ENCODE data around the gene U2AF1. TPM values are rescaled to one million over a fixed set of nuclear protein-coding genes. Genes with fewer than 3 reads are reported as not detected.
A peak's percentile ranks its signal among the peaks of the same experiment; 100 is the strongest.
"Not testable (repeated sequence)": the region's sequence is repeated elsewhere in the genome, so short reads cannot be mapped to it uniquely, and the experiment has no call there.

Gene U2AF1
- total RNA-seq, 1 experiment from 2014 or later: 43.4 TPM

GRCh38 chr21:43072742-43073141, 34.6 kb downstream of the U2AF1 start:
- CTCF ChIA-PET; H3K4me2 ChIP-seq (ENCODE audit: low read length); H4K20me1 ChIP-seq (ENCODE audit: low read length); H3K9ac ChIP-seq (ENCODE audit: low read length); H3K9me2 ChIP-seq (replicated peaks; ENCODE audit: low read length); H2AFZ ChIP-seq (ENCODE audit: low read length); H3K4me1 ChIP-seq (ENCODE audit: insufficient read depth, low read length); H3K27me3 ChIP-seq (ENCODE audit: low read length); H3K79me2 ChIP-seq (ENCODE audit: low read length); H3K27ac ChIP-seq (ENCODE audit: low read length); POLR2A ChIA-PET (ENCODE audit: unreplicated experiment); H3F3A ChIP-seq (ENCODE audit: low read length, unreplicated experiment); H3K9me3 ChIP-seq (ENCODE audit: low read length); ATAC-seq; H3K4me3 ChIP-seq (ENCODE audit: low read length); DNase-seq; intact Hi-C loops (cut with micrococcal nuclease); H3K36me3 ChIP-seq (ENCODE audit: low read depth, low read length): not testable (repeated sequence)
- BruUV-seq (replicated peaks): TSS peak; percentile 4

- H3K36me3 ChIP-seq (ENCODE audit: low read depth, low read length); H3K9ac ChIP-seq (ENCODE audit: low read length); H3F3A ChIP-seq (ENCODE audit: low read length, unreplicated experiment); POLR2A ChIA-PET (ENCODE audit: unreplicated experiment); DNase-seq; BruUV-seq (replicated peaks); H3K9me2 ChIP-seq (replicated peaks; ENCODE audit: low read length); H3K4me1 ChIP-seq (ENCODE audit: insufficient read depth, low read length); H3K9me3 ChIP-seq (ENCODE audit: low read length); H3K27ac ChIP-seq (ENCODE audit: low read length); H2AFZ ChIP-seq (ENCODE audit: low read length); H4K20me1 ChIP-seq (ENCODE audit: low read length); CTCF ChIA-PET; H3K27me3 ChIP-seq (ENCODE audit: low read length); intact Hi-C loops (cut with micrococcal nuclease); H3K4me3 ChIP-seq (ENCODE audit: low read length); ATAC-seq; H3K79me2 ChIP-seq (ENCODE audit: low read length); H3K4me2 ChIP-seq (ENCODE audit: low read length): not testable (repeated sequence)
These were observed 37.7 kb downstream of the U2AF1 start for GRCh38 chr21:43069682-43070081.

- H3K9me3 ChIP-seq (ENCODE audit: low read length); BruUV-seq (replicated peaks); CTCF ChIA-PET; H2AFZ ChIP-seq (ENCODE audit: low read length); H3K4me3 ChIP-seq (ENCODE audit: low read length); H3K27me3 ChIP-seq (ENCODE audit: low read length); H3K27ac ChIP-seq (ENCODE audit: low read length); ATAC-seq; H3K9ac ChIP-seq (ENCODE audit: low read length); POLR2A ChIA-PET (ENCODE audit: unreplicated experiment); H4K20me1 ChIP-seq (ENCODE audit: low read length); intact Hi-C loops (cut with micrococcal nuclease); H3K9me2 ChIP-seq (replicated peaks; ENCODE audit: low read length); H3K79me2 ChIP-seq (ENCODE audit: low read length); H3K4me2 ChIP-seq (ENCODE audit: low read length); DNase-seq; H3F3A ChIP-seq (ENCODE audit: low read length, unreplicated experiment); H3K4me1 ChIP-seq (ENCODE audit: insufficient read depth, low read length); H3K36me3 ChIP-seq (ENCODE audit: low read depth, low read length): not testable (repeated sequence)
These were observed 39.3 kb downstream of the U2AF1 start for GRCh38 chr21:43068065-43068464.

- BruUV-seq (replicated peaks); H3K27me3 ChIP-seq (ENCODE audit: low read length); H3K27ac ChIP-seq (ENCODE audit: low read length); ATAC-seq; H3K9ac ChIP-seq (ENCODE audit: low read length); H3K9me2 ChIP-seq (replicated peaks; ENCODE audit: low read length); intact Hi-C loops (cut with micrococcal nuclease); H3K9me3 ChIP-seq (ENCODE audit: low read length); H3K4me3 ChIP-seq (ENCODE audit: low read length); H3F3A ChIP-seq (ENCODE audit: low read length, unreplicated experiment); DNase-seq; H3K4me1 ChIP-seq (ENCODE audit: insufficient read depth, low read length); H3K36me3 ChIP-seq (ENCODE audit: low read depth, low read length); H3K4me2 ChIP-seq (ENCODE audit: low read length); POLR2A ChIA-PET (ENCODE audit: unreplicated experiment); H3K79me2 ChIP-seq (ENCODE audit: low read length); H2AFZ ChIP-seq (ENCODE audit: low read length); CTCF ChIA-PET; H4K20me1 ChIP-seq (ENCODE audit: low read length): not testable (repeated sequence)
These were observed 40.7 kb downstream of the U2AF1 start for GRCh38 chr21:43066690-43067089.

- H3K4me1 ChIP-seq (ENCODE audit: insufficient read depth, low read length); POLR2A ChIA-PET (ENCODE audit: unreplicated experiment); BruUV-seq (replicated peaks): not testable (repeated sequence)
These were observed 41.4 kb downstream of the U2AF1 start for GRCh38 chr21:43065991-43066390.

GRCh38 chr21:43064265-43064917, 43.0 kb downstream of the U2AF1 start:
- H3K79me2 ChIP-seq (ENCODE audit: low read length); intact Hi-C loops (cut with micrococcal nuclease); H3K4me2 ChIP-seq (ENCODE audit: low read length); H3K9me2 ChIP-seq (replicated peaks; ENCODE audit: low read length); BruUV-seq (replicated peaks); H2AFZ ChIP-seq (ENCODE audit: low read length); DNase-seq; CTCF ChIA-PET; H3K9me3 ChIP-seq (ENCODE audit: low read length); H4K20me1 ChIP-seq (ENCODE audit: low read length); H3K27ac ChIP-seq (ENCODE audit: low read length); H3K4me3 ChIP-seq (ENCODE audit: low read length); H3K4me1 ChIP-seq (ENCODE audit: insufficient read depth, low read length); POLR2A ChIA-PET (ENCODE audit: unreplicated experiment); H3K9ac ChIP-seq (ENCODE audit: low read length); H3F3A ChIP-seq (ENCODE audit: low read length, unreplicated experiment); H3K36me3 ChIP-seq (ENCODE audit: low read depth, low read length); H3K27me3 ChIP-seq (ENCODE audit: low read length): not testable (repeated sequence)
- ATAC-seq: peak; percentile 72

More at GRCh38 chr21:43065991-43066390, 41.4 kb downstream of the U2AF1 start:
- H3K9ac ChIP-seq (ENCODE audit: low read length); H3K9me2 ChIP-seq (replicated peaks; ENCODE audit: low read length); ATAC-seq; intact Hi-C loops (cut with micrococcal nuclease); H3K4me2 ChIP-seq (ENCODE audit: low read length); DNase-seq; H4K20me1 ChIP-seq (ENCODE audit: low read length); CTCF ChIA-PET; H3K9me3 ChIP-seq (ENCODE audit: low read length); H3K36me3 ChIP-seq (ENCODE audit: low read depth, low read length); H3F3A ChIP-seq (ENCODE audit: low read length, unreplicated experiment); H3K79me2 ChIP-seq (ENCODE audit: low read length); H2AFZ ChIP-seq (ENCODE audit: low read length); H3K27me3 ChIP-seq (ENCODE audit: low read length); H3K4me3 ChIP-seq (ENCODE audit: low read length); H3K27ac ChIP-seq (ENCODE audit: low read length): not testable (repeated sequence)

GRCh38 chr21:43062955-43063664, 44.3 kb downstream of the U2AF1 start:
- H3K9me3 ChIP-seq (ENCODE audit: low read length); POLR2A ChIA-PET (ENCODE audit: unreplicated experiment); H3K4me1 ChIP-seq (ENCODE audit: insufficient read depth, low read length); H3K36me3 ChIP-seq (ENCODE audit: low read depth, low read length); H3K27ac ChIP-seq (ENCODE audit: low read length); H3K79me2 ChIP-seq (ENCODE audit: low read length); DNase-seq; H3F3A ChIP-seq (ENCODE audit: low read length, unreplicated experiment); H3K27me3 ChIP-seq (ENCODE audit: low read length); H3K4me2 ChIP-seq (ENCODE audit: low read length); ATAC-seq; H2AFZ ChIP-seq (ENCODE audit: low read length); H4K20me1 ChIP-seq (ENCODE audit: low read length); H3K9ac ChIP-seq (ENCODE audit: low read length); BruUV-seq (replicated peaks); CTCF ChIA-PET; intact Hi-C loops (cut with micrococcal nuclease); H3K9me2 ChIP-seq (replicated peaks; ENCODE audit: low read length); H3K4me3 ChIP-seq (ENCODE audit: low read length): not testable (repeated sequence)
